AG04449 (cell line): ENCODE results near the gene CHCHD1.

Experiments used
- CTCF ChIA-PET: fragments of 350-600 bp; formaldehyde crosslinking; extraction: SDS; loops from one replicate; lab custom pipeline; 2021; ENCODE audit warnings: antibody characterized with exemption; lab: Yijun Ruan, JAX
- POLR2A ChIA-PET: fragments of 400-600, 350-600 bp; formaldehyde crosslinking; extraction: SDS; loops from one replicate; lab custom pipeline; 2020; ENCODE audit warnings: antibody characterized with exemption, inconsistent platforms; lab: Yijun Ruan, JAX
- DNase-seq: peaks from one replicate; pipeline ENCODE4 v3.0.0-alpha.2; 2010; ENCODE audit warnings: low read depth, low spot score
- H3K4me3 ChIP-seq: 2 replicates; pipeline ENCODE4 v1.5.1; 2011; ENCODE audit warnings: low read depth, mild to moderate bottlenecking, control low read depth, low read length
- TF ChIP-seq, protein P1 (sequence below): IDR thresholded peaks from one replicate; pipeline ENCODE4 v1.5.1; 2011; ENCODE audit warnings: mild to moderate bottlenecking, moderate library complexity, low read length, control low read depth, inconsistent platforms; ENCODE audit not compliant: insufficient read depth; ENCODE audit errors: missing control alignments

CHCHD1 gene

DNA sequence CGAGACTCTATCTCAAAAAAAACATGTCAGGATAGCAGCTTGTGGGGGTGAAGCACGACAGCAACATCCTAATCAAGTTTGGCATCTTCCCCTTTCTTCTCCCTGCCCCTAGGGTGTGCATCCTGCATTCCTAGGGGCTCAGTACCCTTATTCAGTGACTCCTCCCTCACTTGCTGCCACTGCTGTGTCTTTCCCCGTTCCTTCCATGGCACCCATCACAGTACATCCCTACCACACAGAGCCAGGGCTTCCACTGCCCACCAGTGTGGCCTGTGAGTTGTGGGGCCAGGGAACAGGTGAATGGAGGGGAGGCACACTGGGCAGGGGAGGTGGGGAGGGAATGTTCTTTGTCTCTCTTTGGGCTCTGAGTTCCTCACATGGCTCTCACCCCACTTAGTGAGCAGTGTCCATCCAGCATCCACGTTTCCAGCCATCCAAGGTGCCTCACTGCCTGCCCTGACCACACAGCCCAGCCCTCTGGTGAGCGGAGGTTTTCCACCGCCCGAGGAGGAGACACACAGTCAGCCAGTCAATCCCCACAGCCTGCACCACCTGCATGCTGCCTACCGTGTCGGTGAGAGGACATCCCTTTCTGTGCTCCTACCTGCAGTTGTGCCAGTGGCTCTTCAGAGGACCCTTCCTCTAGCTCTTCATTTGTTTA lies 18.2 kb downstream of the CHCHD1 start:
- no peak overlapping the region for H3K4me3 ChIP-seq
- TF ChIP-seq, protein P1, sequence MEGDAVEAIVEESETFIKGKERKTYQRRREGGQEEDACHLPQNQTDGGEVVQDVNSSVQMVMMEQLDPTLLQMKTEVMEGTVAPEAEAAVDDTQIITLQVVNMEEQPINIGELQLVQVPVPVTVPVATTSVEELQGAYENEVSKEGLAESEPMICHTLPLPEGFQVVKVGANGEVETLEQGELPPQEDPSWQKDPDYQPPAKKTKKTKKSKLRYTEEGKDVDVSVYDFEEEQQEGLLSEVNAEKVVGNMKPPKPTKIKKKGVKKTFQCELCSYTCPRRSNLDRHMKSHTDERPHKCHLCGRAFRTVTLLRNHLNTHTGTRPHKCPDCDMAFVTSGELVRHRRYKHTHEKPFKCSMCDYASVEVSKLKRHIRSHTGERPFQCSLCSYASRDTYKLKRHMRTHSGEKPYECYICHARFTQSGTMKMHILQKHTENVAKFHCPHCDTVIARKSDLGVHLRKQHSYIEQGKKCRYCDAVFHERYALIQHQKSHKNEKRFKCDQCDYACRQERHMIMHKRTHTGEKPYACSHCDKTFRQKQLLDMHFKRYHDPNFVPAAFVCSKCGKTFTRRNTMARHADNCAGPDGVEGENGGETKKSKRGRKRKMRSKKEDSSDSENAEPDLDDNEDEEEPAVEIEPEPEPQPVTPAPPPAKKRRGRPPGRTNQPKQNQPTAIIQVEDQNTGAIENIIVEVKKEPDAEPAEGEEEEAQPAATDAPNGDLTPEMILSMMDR = no peak
- ChIA-PET CTCF (no interaction called here), POLR2A (interaction anchor here (0.6 to 1.9 kb wide), 3 partner anchors 14 to 28 kb away, joined by 3 to 5 read pairs (median 3); partner anchors contain the start of gene ZSWIM8)
- DNase-seq = no peak

- POLR2A ChIA-PET = interaction anchor here (1.0 kb wide), 1 partner anchor 15 kb away, joined by 3 read pairs; the partner anchor contains the start of gene ZSWIM8
- TF ChIP-seq, protein P1 = no peak
- no peak for DNase-seq
- H3K4me3 ChIP-seq = no peak overlapping the region
- CTCF ChIA-PET = no interaction called here
These were observed 18.9 kb downstream of the CHCHD1 start for GRCh38 chr10:73800560-73801252.

GRCh38 chr10:73801253-73801590 lies 19.4 kb downstream of the CHCHD1 start:
- ChIA-PET POLR2A (no interaction called here), CTCF (no interaction called here)
- no peak overlapping the region for H3K4me3 ChIP-seq
- TF ChIP-seq, protein P1 = no peak
- DNase-seq = no peak

DNA sequence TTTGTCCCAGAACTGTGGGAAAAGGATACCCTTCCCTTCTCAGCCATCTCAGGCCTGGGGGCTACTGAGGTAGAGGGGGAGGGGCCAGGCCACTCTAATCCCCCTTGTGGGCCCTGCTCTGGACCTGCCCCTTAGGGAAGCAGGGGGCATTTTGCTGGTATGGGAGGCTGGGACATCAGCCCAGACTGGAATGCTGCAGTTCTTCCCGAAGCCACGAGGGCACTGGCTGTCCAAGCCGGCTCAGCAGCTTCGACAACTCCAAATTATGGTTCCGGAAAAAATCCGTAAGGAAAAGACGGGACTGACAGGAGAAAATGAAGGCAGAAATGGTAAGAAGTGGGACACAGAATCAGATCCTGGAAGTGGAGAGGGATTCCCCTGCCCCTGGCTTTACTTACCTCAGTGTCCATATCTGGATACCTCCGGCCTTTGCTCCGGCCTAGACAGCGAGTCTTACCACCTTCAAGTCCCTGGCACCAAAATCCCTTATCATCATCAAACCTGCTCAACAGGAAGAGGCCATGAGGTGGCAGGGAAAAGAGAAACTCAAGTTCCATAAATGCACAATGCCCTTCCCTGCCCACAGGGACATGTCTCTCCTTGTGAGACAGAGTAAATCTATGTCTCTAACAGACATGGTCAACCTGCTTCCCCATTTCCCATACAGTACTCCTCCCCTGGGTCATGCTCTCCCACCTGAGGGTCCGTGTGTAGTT lies 20.6 kb downstream of the CHCHD1 start:
- no peak for DNase-seq
- TF ChIP-seq, protein P1 = no peak
- H3K4me3 ChIP-seq = no peak overlapping the region
- ChIA-PET POLR2A (no interaction called here), CTCF (no interaction called here)

DNA sequence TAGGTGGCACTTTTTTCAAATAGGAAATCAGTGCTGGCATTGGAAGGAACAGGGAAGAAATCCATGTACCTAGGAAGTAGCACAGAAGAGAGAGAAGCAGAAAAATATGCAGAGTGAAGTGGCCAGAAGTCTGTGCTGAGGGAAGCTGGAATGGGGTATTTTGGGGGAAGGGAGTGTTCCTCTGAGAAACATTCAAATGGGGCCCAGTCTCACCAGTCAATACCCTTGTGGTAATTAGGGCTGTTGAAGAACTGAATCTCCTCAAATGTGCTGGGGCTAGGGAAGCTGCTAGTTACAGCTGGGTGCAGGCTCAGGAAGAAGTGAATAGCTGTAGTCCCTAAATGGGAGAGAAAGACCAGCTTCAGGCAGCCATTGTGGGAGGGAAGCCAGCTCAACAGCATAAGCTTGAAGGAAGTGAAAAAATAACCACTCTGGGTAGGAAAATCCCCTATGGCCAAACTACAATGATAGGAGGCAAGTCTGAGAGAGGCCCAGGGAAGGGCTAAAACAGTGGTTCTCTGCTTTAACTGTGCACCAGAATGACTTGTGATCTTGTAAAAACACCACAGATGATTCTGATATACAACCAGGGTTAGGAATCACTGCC lies 21.9 kb downstream of the CHCHD1 start:
- ChIA-PET POLR2A (interaction anchor here (0.6 to 1.7 kb wide), 2 partner anchors 16 to 18 kb away, joined by 3 to 4 read pairs; no protein-coding TSS in a partner anchor), CTCF (interaction anchor here (0.7 kb wide), 1 partner anchor 12 kb away, joined by 3 read pairs; no protein-coding TSS in a partner anchor)
- TF ChIP-seq, protein P1 = no peak
- H3K4me3 ChIP-seq = no peak overlapping the region
- no peak for DNase-seq
